Measurements from ENCODE around the gene CNTN4.
"Not testable (repeated sequence)": the region's sequence is repeated elsewhere in the genome, so short reads cannot be mapped to it uniquely, and the experiment has no call there.

The CNTN4 gene

GRCh38 chr3:2978977-2979732 lies 880.5 kb downstream of the CNTN4 start:
- no peak for DNase-seq (ENCODE audit: low spot score)

DNA sequence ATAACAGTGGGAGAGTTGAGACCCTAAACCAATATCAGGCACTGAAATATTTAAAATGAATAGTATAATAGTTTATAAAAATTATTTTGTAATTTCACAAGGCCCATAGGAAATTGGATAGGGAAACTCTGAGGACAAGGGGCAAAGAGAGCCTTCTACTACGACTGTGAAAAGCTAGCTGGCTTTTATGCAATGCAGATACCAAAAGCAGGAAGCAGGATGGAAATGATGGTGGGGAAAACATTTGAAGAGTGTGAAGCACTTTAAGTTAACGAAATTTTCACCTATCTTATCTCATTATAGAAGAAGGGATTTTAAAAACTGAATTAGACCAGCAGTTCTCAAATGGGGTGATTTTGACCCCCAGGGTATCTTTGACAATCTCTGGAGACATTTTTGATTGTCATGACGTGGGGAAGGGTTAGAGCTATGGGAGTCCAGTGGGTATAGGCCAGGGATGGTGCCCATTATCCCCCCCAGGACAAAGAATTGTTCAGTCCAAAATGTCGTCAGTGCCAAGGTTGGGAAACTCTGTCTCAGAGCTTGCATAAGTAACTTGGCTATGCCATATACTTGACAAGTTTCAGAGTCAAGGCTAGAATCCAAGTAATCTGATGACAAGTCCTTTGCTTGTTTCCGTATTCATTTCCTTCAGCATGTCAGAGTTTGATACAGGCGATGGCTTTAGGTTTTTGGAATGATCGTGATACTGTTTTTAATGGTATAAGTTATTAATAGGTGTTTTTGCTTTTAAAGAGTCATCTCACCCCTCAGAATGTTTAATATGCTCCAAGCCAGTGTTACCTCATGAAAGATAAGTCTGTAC lies 885.6 kb downstream of the CNTN4 start:
- no peak for DNase-seq (ENCODE audit: low spot score)

DNA sequence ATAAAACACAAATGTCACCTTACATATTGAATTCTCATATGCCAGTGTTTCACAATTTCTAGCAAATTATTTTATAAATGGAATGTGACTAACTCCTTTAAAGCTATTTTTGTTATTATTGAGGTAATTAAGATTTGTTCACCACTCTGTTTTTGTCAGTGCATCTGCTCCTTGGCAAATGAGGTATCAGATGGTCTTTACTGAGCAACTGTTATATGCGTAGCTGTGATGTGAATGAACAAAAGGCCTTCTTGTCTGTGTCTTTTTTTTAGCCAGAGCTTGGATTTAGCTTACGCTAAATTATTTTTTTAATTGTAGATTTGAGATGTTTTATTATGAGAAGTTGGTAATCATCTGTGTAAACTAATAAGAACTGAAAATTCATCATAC lies 886.2 kb downstream of the CNTN4 start:
- DNase-seq (ENCODE audit: low spot score) = no peak

DNA sequence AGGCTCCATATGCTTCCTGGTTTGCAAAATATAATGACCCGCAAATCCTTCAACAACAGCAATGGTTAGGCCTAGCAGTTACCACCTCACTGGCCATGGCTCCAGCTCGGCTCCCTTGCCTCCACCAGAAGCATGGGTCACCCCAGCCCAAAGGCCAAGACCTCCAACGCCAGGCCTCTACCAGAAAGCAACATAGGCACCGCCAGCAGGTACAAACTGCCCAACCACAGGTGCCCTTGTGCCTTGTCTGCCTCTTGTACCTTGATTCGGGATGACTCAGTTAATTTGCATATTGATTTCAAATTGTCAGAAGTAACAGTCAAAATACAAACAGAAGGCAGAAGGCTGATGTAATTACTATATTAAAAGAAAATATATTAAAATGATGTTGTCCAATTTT lies 886.8 kb downstream of the CNTN4 start:
- no peak for DNase-seq (ENCODE audit: low spot score)

GRCh38 chr3:2992534-2992933 lies 893.9 kb downstream of the CNTN4 start:
- DNase-seq (ENCODE audit: low spot score) = no peak

DNA sequence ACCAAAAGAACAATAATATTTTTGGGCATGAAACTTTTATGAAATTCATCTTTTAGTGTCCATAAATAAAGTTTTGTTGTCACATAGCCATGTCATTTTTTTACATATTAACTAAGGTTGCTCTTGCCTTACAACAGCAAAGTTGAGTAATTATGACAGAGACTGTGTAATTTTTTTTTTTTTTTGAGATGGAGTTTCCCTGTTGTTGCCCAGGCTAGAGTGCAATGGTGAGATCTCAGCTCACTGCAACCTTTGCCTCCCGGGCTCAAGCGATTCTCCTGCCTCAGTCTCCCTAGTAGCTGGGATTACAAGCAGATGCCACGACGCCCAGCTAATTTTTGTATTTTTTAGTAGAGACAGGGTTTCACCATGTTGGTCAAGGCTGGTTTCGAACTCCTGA lies 894.5 kb downstream of the CNTN4 start:
- DNase-seq (ENCODE audit: low spot score) = not testable (repeated sequence)

- no peak for DNase-seq (ENCODE audit: low spot score)
Measured at GRCh38 chr3:2993736-2994135, 895.1 kb downstream of the CNTN4 start.

DNA sequence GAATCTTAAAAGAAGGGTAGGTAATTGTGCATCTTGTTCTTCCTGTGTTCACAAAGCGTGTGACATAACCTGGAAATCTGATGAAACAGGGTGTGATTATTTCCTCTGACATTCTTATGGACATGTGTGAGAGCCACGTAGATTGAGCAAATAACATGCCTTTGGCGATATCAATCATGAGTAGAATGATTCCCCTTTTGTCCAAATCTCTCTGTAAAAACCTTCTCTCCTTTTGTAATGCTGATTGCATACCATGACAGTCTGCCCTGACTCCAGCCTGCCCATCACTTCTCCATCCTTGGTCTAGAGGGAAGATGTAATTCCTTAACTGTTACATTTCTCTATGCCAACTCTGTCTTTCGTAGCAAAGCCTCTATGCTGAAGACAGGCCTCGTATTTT lies 896.5 kb downstream of the CNTN4 start:
- no peak for DNase-seq (ENCODE audit: low spot score)

GRCh38 chr3:3005146-3005744 lies 906.6 kb downstream of the CNTN4 start:
- no peak for DNase-seq (ENCODE audit: low spot score)

DNA sequence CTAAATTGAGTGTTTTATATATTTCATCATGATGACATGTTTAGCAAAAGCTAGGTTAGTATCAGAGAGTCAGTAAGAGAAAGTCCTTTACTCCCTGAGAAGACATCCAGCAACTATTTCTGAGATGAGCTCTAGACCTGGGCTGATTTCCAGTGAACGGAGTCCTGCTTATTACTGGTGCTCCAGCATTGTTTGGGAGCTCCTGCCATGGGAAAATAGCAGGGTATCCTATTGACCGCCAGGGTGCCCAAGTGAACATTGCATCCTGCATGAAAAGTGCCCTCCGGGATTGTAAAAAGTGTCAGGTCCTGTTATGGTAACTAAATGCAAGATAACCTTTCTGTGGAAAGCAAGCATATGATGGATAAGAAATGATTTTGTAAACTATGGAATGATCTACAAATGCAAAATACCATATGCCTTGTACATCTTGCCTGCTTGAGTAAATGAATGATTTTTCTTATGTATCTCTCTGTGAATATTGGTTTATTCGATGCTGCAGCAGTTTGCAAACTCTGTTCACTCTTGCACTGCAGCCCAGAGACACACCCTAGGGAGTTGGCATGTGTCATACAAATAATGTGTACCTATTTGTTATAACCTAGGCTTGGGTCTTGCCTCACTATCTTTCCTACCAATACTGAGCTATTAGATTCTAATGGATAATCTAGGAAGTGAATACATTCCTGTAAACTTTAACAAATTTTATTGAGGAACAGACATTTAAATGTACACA lies 914.8 kb downstream of the CNTN4 start:
- no peak for DNase-seq (ENCODE audit: low spot score)

- DNase-seq (ENCODE audit: low spot score) = peak; percentile 41
Measured at GRCh38 chr3:3015185-3016089, 916.8 kb downstream of the CNTN4 start.

- DNase-seq (ENCODE audit: low spot score) = no peak
Measured at GRCh38 chr3:3016226-3016625, 917.6 kb downstream of the CNTN4 start.

DNA sequence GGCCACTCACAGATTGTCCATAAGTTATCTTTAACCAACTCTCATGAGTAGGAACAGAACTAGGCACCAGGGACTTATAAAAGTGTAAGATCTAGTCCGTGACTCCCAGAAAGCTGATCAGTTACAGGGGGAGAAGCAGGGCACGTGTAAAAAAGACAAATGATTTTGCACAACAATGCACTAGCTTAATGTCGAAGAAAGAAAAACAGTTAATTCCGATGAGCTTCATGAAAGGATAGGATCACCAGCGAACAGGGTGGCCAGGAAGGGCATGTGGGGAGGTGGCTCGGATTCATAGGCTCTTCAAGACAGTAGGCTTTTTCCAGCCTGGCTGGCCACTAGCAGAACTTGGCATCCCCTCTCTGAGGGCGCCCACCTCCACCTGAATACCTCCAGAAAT lies 921.5 kb downstream of the CNTN4 start:
- DNase-seq (ENCODE audit: low spot score) = no peak

DNA sequence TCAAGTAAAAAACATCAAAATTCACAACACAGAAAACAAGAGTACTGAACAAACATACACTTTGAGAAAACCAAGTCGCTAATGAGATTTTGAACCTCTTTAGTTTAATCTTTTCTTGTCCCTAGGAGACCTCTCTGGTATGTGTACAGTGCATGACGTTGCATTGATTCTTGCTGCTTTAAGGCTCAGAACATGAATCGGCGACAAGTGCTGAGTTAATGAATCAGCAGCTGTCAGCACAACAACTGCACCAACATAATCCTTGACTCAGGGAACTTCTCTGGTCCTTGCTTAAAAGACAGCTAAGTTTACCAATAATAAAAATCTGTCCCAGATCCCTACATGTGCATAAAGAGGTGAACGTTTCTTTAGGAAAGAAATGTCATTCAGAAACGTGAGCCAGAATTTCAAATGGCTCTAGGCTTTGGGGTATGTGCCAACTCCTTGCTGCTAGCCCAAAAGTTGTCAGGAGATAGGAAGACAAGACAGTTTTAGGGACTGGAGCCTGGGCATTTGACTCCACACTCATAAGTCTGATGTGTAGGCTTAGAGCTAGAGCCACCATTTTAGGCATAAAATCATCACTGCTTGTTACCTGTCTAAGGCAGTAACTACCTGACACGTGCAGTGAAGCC lies 924.6 kb downstream of the CNTN4 start:
- DNase-seq (ENCODE audit: low spot score) = no peak

DNA sequence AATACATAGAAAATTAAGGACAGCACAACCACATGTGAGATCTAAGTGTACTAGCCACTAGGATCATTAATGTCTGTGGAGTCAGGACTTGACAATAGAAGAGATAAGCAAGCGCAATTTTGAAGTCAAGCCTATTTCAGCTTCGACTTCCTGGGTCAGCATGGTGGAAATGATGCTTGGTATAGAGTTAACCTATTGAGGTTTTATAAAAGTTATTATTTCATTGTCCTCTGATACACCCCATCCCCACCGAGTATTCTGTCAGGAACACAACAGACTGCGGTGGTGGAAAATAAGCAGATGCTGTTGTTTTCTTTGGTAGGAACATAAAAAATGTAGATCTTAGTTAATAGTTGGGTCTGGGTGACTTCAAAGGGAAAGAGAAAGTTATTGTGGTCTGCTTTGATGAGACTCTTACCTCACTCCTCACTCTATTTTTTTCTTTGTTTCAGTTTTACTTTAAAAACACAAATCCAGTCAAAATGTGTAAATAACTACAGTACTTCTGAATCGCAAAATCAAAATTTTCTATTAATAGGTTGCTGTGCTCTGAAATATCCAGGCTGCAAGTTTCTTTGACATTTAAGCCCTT lies 929.4 kb downstream of the CNTN4 start:
- no peak for DNase-seq (ENCODE audit: low spot score)

DNA sequence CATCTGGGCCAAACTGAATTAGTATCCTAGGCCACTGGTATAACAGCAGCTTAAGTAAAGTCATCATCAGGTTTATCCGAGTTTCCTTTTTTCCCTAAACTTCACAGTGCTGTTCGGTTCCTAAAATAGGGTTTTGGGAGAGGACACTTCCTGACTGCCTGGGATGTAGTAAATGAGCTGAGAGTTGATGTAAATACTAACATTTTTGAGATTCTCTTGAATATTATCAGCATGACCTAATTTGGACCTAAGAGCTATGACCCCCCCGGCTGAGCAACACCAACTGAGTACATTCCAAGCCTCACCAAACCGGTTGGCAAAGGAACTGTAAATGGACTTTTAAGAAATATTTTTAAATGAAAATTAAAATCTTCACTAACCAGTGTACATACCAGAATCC lies 932.7 kb downstream of the CNTN4 start:
- no peak for DNase-seq (ENCODE audit: low spot score)

DNA sequence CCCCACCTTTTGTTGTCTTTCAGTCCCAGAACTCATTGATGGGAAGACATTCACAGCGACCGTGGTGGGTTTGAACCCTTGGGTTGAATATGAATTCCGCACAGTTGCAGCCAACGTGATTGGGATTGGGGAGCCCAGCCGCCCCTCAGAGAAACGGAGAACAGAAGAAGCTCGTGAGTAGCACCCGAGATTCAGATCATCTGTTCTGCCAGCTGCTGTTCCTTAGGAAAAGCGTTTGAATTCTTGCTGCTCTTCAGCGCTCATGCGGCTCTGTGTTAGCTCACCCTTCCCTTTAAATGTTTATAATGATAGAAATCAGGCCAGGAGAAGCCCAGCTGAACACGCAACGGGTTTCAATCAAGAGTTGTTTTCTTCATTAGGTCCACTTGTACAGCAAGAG lies 938.5 kb downstream of the CNTN4 start:
- DNase-seq (ENCODE audit: low spot score) = no peak

DNA sequence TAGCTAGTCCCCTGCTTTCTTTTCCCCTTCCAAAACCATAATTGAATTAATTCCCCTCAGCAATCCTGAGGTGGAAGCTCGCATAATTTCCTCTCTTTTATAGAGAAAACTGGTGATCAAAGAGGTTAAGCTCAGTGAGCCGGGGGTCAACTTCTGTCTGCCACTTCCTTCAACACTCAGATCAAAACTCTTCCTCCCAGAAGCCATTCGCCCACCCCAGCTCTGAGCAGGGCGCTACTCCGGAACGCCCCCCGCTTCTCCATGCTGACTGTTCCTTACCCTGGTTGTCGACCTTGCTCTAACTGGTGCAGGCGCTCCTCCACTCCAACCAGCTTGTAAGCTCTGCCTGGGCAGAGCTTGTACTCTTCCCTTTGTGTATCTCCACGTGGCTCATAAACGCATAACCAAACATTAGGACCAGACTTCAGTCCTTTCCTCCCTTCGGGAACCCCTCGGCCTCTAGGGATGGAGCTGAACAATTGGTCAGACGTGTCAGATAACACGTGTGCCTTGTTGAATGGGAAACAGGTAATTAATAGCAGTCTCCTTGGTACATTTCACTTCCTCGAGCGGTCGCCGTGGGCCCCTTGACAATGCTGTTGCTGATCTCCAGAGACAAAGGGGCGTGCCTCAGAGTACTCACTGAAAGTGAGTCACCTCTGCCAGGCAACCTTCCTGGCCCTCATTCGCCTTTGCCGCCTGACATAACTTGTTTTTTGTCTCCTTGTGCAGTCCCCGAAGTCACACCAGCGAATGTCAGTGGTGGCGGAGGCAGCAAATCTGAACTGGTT lies 939.7 kb downstream of the CNTN4 start:
- no peak for DNase-seq (ENCODE audit: low spot score)

DNA sequence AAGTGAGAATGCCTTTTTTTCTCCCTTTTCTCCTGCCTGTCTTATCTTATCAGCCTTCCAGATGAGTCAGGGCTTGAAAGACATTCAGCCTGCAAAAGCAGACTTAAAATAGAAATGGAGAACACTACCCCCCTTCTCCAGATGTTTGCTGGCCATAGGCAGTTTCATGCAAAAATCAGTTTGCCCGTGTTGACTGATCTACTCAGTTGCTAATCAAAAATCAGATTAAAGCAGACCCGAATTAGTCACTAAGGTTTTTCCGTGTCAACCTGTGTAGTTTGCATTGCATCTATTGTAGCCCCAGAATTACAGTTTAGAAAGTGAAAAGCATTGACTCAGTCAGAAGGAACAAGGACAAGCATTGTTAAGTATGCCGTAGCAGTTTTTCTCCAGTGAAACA lies 955.3 kb downstream of the CNTN4 start:
- no peak for DNase-seq (ENCODE audit: low spot score)

- no peak for DNase-seq (ENCODE audit: low spot score)
Measured at GRCh38 chr3:3059645-3060044, 961.0 kb downstream of the CNTN4 start.
